ENCODE data around the gene KCNJ12.
A peak's percentile ranks its signal among the peaks of the same experiment; 100 is the strongest.
"Not testable (repeated sequence)": the region's sequence is repeated elsewhere in the genome, so short reads cannot be mapped to it uniquely, and the experiment has no call there.

Gene KCNJ12

DNA sequence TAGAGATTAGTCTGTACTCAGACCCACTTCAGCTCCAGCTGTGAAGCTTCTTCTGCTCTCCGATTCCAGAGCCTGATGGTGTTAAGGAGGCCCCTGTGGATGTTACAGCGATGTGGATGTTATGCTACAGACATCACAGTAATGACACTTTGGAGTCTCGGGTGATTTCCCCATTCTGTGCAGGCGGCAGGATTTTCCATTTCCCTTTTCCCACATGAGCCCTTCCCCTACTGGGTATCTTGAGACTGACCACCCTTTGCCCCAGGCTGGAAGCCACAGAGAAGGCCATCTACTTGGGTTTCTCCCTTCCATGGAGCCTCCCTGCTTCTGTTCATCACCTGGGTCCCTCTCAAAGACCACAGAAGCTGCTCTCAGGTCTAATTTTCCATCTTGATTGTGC is 78.3 kb downstream of the KCNJ12 start:
- no peak for DNase-seq

DNA sequence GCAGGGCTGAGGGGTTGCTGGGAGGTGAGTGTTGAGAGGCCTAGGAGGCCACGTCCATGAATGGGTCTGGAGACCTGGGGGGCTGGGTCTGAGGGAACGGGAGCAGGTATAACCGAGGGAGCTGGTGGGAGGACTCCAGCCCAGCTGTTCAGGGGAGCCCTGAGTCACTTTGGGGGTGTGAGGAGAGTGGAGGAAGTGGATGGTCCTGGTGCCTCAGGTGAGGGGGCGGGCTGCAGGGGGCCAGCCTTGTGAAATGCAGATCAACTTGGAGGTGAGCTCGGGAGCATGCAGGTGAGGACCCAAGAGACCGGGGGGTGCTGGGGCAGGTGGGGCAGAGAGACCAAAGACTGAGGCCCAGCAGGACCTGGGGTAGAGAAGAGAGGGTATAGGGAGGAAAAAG is 79.6 kb downstream of the KCNJ12 start:
- DNase-seq = no peak

GRCh38 chr17:21456449-21456848 is 80.3 kb downstream of the KCNJ12 start:
- DNase-seq = not testable (repeated sequence)

GRCh38 chr17:21457051-21458026 is 81.2 kb downstream of the KCNJ12 start:
- peak; percentile 81 for DNase-seq

DNA sequence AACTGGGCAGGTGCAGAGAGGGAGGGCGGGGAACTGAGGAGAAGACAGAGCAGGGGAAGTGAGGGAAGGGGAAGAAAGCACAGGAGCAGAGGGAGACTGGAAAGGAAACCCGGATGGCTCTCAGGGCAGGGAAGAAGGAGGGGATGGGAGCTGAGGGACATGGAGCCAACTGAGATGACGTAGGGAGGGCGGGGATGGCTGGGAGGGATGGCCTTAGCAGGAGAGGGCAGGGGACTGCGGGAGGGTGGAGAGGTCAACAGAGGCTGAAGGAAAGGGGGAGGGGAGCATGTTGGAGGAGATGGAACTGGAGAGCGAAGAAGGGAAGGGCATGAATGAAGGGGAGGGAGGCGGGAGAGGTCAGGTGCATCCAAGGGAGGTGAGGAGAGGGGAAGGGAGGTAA is 81.9 kb downstream of the KCNJ12 start:
- no peak for DNase-seq

- no peak for DNase-seq
These were observed 83.4 kb downstream of the KCNJ12 start for GRCh38 chr17:21459536-21459935.

DNA sequence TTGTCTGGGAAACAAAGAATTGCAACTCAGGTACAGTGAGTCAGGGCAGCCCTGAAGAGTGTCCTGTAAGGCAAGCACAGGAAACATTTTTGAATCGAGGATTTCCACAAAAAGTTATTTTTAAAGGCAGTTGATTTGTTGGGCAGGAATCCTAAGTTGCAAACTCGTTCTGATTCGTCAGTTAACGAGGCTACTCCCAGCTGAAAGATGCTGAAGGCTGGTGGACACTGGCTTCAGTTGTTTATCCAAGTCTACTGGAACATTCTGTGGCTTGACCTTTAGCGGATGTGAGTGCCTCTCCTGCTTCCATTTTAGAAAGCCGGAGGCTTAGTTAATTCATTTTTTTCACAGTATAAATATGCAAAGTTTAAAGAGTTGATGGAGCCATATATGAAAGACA is 84.2 kb downstream of the KCNJ12 start:
- DNase-seq = no peak

GRCh38 chr17:21462237-21462636 is 86.1 kb downstream of the KCNJ12 start:
- DNase-seq = no peak

GRCh38 chr17:21463204-21463661 is 87.1 kb downstream of the KCNJ12 start:
- DNase-seq = no peak

- no peak for DNase-seq
These were observed 87.7 kb downstream of the KCNJ12 start for GRCh38 chr17:21463779-21464407.

GRCh38 chr17:21464611-21465021 is 88.5 kb downstream of the KCNJ12 start:
- DNase-seq = no peak

- no peak for DNase-seq
These were observed 90.4 kb downstream of the KCNJ12 start for GRCh38 chr17:21466550-21466949.

GRCh38 chr17:21467196-21467595 is 91.0 kb downstream of the KCNJ12 start:
- DNase-seq = no peak

DNA sequence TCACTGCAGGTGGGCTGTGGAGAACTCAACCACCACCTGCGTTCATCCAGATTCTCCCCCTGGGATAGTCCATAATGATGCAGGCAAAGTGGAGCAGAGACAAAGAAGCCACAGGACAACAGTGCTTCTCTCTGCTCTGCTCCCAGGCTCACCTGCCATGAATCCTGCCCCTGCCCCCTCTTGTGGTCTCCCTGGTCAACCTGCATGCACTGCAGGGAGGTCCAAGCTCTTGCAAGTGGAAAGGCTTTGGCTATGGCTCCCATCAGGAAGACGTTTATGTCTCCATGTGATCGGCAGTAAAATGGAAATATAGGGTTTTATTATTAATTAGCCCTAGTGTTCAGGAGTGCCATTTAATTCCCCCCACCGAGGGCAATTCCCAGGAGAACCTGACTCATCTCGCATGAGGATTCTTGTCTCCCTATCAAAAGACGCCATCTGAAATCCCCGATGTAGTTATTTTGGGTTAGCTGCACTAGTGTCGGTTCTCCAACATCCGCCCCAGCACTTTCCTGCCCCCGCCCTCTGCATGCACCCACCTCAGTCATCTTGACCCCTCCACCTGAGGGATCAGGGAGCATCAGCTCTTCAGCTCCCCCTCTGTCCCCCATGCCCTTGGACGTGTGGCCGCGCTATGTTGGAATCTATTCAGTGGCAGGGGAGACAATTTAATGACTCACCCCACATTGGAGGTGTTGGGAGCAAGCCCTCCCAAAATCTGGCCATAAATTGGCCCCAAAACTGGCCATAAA is 91.8 kb downstream of the KCNJ12 start:
- no peak for DNase-seq
